HG03175 (cell line): Measurements from ENCODE around the gene GLI1.
"Not testable (repeated sequence)": the region's sequence is repeated elsewhere in the genome, so short reads cannot be mapped to it uniquely, and the experiment has no call there.

Experiments used
- ATAC-seq: cut with Tn5 transposase; IDR thresholded peaks from one replicate; pipeline ENCODE4 v1.9.1; 2021; ENCODE audit warnings: mild to moderate bottlenecking, moderate library complexity; ENCODE audit not compliant: unreplicated experiment

GLI1 gene

DNA sequence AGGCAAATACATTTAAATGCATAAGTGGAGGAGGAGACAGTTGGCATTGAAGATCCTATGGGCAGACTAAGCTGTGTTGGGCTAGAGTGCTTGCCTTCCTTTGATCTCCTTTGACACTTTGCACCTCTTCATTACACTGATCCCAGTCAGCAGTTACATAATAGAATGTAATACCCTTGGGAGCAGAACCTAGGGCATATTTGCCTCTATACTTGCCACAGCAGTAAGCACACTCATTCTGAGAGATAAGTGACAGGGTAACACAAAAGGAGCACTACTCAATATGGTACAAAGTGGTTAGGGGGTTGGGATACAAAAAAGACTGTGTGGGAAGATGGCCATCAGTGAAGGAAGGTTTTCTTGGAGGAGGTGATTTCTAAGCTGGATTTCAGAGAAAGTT, 37.2 kb downstream of the GLI1 start:
- ATAC-seq, result no peak

DNA sequence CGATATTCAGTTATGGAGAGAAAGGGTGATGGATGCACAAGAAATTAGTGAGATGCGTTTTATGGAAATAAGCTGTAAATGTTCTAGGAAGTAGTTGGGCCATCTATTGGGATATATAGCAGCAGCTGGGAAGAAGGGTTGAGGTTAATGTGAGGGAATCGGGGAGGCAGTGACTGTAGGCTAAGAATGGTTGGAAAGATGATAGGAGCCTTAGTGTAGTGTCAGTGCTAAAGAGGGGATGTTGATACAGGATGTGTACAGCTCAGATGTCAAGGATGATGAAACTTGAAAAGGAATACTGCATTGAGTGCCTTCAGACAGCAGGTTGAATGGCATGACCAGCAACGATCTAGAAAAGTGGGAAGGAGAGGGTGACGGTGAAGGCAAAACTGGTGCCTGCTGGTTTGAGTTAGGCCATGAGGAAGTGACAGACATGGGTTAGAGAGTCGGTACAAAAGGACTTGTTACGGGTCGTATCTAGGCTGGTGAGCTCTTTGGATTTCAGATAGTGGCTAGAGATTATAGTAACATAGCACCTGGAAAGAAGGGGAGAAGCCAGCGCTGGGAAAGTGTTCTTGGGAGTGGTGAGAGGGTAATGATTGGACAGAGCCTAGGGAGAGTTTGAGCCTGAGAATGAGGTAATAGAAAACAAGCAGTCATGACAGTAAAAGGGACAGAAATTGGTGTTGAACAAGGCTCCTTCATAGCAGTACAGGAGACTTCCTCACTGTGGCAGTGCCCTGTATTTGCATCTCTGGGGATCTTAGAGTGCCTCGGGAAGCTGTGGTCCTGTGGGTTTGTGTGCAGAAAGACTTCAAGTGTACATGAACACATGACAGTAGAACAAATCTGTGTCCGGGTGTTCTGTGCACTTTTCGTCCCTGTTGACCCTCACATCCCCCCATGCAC, 37.9 kb downstream of the GLI1 start:
- ATAC-seq, result no peak

DNA sequence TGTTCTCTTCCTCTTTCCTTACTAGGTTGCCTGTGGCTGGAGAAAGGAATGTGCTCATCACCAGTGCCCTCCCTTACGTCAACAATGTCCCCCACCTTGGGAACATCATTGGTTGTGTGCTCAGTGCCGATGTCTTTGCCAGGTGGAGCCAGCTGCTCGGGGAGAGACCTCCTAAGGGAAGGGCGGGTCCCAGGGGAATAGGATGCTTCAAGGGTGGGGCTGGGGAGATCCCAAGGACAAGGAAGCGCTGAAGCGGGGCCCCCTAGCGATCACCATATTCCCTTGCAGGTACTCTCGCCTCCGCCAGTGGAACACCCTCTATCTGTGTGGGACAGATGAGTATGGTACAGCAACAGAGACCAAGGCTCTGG, 38.5 kb downstream of the GLI1 start:
- no peak for ATAC-seq

DNA sequence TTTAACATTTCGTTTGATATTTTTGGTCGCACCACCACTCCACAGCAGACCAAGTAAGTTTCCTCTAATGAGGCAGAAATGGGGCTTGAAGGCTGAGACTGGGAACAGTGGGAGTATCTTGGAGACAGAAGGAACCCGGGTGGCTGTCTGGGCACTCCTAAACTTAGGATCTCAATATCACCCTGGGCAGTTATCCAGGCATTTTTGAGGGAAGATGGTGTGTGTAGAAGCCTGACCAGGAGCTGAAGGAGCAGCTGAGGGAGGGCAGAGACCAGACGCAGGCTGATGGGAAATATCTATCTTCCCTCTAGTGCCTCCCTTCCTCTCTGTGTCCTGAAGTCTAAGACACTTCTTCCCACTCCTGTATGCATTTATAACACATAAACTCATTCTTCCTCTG, 39.0 kb downstream of the GLI1 start:
- ATAC-seq, result no peak

DNA sequence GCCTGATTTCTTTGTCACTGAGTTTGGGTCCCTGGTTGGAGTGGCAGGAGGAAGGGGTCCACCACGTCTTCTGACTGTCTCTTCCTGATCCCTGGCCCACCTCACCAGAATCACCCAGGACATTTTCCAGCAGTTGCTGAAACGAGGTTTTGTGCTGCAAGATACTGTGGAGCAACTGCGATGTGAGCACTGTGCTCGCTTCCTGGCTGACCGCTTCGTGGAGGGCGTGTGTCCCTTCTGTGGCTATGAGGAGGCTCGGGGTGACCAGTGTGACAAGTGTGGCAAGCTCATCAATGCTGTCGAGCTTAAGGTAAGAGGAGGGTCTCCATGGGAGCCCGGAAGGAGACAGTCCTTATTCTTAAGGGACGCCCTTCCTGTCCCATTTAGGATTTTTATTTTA, 40.6 kb downstream of the GLI1 start:
- ATAC-seq, result no peak

DNA sequence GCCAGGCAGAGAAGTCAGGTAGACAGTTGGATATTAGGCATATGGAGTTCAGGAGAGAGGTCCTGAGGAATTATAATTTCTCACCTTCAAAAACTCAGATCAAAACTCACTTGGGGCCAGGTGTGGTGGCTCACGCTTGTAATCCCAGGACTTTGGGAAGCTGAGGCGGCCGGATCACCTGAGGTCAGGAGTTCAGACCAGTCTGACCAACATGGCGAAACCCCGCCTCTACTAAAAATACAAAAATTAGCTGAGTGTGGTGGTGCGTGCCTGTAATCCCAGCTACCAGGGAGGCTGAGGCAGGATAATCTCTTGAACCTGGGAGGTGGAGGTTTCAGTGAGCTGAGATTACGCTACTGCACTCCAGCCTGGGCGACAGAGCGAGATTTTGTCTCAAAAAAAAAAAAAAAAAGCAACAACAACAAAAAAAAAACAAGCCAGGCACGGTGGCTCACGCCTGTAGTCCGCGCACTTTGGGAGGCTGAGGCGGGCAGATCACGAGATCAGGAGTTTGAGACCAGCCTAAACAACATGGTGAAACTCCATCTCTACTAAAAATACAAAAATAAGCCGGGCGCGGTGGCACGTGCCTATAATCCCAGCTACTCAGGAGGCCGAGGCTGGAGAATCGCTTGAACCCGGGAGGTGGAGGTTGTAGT, 42.9 kb downstream of the GLI1 start:
- ATAC-seq, result not testable (repeated sequence)

DNA sequence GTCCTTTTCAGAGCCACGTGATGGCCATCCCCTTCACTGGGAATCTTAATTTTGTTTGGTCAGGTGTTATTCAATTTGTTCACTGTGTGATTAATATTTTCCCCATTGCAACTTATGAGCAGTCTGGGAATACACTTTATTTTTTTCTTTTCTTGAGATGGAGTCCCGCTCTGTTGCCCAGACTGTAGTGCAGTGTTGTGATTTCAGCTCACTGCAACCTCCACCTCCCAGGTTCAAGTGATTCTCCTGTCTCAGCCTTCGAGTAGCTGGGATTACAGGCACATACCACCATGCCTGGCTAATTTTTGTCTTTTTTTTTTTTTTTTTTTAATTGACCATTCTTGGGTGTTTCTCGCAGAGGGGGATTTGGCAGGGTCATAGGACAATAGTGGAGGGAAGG, 47.0 kb downstream of the GLI1 start:
- not testable (repeated sequence) for ATAC-seq

DNA sequence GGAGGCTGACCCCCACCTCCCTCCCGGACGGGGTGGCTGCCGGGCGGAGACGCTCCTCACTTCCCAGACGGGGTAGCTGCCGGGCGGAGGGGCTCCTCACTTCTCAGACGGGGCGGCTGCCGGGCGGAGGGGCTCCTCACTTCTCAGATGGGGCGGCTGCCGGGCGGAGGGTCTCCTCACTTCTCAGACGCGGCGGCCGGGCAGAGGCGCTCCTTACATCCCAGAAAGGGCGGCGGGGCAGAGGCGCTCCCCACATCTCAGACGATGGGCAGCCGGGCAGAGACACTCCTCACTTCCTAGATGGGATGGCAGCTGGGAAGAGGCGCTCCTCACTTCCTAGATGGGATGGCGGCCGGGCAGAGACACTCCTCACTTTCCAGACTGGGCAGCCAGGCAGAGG, 48.2 kb downstream of the GLI1 start:
- ATAC-seq, result not testable (repeated sequence)

DNA sequence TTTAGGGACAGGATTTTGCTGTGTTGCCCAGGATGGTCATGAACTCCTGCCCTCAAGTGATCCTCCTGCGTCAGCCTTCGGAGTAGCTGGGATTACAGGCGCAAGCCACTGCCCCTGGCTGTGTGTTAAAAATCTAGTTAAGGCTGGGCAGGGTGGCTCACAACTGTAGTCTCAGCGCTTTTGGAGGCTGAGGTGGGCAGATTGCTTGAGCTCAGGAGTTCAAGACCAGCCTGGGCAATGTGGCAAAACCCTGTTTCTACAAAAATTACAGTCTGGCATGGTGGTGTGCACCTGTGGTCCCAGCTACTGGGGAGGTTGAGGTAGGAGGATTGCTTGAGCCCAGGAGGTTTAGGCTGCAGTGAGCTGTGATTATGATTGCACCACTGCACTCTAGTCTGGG, 51.6 kb downstream of the GLI1 start:
- ATAC-seq, result no peak

DNA sequence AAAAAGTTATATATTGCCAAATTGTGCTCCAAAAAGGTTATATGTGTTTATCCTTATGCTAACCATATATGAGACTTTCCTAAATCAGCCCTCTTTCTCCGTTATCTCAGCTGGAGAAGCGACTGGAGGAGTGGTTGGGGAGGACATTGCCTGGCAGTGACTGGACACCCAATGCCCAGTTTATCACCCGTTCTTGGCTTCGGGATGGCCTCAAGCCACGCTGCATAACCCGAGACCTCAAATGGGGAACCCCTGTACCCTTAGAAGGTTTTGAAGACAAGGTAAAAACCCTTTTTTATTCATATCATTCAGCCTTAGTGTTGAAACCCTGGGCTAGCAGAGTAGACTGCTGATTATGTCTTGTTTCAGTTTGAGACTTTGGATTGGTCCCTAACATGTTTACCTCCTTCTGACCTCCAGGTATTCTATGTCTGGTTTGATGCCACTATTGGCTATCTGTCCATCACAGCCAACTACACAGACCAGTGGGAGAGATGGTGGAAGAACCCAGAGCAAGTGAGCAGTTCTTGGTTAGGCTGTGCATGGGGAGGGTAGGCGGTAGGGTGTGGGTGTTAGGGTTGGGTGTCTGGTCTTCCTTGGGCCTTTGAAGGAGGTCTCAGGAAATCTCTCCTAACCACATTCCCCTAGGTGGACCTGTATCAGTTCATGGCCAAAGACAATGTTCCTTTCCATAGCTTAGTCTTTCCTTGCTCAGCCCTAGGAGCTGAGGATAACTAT, 52.2 kb downstream of the GLI1 start:
- no peak for ATAC-seq

DNA sequence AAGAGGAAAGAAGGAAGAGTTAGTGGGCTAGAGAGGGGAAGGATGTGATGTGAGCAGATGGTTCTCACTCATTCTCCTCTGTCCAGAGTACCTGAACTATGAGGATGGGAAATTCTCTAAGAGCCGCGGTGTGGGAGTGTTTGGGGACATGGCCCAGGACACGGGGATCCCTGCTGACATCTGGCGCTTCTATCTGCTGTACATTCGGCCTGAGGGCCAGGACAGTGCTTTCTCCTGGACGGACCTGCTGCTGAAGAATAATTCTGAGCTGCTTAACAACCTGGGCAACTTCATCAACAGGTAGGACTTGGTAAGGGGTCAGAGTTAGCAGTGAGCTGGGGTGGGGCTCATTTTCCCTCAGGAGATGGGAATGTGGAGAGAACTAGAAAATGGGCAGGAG, 53.1 kb downstream of the GLI1 start:
- ATAC-seq, result no peak

DNA sequence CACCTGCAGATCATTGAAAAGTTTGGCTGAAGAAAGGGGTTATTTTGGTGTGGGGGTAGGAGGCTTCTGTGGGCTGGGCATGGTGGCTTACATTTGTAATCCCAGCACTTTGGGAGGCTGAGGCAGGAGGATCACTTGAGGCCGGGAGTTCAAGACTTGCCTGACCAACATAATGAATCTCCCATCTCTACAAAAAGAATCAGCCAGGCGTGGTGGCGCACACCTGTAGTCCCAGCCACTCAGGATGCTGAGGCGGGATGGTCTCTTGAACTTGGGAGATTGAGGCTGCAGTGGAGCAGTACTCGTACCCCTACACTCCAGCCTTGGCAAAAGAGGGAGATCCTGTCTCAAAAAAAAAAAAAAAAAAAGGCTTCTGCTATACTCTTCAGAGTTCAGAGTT, 53.7 kb downstream of the GLI1 start:
- ATAC-seq, result no peak

DNA sequence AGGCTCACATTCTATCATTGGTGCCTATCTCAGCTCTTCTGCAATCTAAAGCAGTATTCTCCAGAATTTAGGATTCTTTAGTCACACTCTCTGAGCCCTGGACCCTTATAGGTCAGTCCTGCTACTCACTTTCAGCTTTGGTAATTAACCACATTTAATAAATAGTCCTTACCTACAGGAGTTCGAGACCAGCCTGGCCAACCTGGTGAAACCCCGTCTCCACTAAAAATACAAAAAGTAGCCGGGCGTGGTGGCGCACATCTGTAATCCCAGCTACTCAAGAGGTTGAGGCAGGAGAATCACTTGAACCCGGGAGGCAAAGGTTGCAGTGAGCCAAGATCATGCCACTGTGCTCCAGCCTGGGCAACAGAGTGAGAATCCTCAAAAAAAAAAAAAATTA, 54.1 kb downstream of the GLI1 start:
- ATAC-seq, result not testable (repeated sequence)

DNA sequence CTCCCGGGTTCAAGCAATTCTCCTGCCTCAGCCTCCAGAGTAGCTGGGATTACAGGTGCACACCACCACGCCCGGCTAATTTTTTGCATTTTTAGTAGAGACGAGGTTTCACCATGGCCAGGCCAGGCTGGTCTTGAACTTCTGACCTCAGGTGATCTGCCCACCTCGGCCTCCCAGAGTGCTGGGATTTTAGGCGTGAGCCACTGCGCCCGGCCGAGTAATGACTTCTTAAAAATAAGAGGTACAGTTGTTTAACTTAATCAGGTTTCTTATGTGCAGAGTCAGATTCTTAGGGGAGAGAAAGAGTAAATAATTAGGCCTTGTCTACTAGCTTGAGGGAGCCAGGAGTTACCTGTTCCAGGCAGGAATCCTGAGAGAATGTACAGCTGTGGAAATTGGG, 54.7 kb downstream of the GLI1 start:
- not testable (repeated sequence) for ATAC-seq

DNA sequence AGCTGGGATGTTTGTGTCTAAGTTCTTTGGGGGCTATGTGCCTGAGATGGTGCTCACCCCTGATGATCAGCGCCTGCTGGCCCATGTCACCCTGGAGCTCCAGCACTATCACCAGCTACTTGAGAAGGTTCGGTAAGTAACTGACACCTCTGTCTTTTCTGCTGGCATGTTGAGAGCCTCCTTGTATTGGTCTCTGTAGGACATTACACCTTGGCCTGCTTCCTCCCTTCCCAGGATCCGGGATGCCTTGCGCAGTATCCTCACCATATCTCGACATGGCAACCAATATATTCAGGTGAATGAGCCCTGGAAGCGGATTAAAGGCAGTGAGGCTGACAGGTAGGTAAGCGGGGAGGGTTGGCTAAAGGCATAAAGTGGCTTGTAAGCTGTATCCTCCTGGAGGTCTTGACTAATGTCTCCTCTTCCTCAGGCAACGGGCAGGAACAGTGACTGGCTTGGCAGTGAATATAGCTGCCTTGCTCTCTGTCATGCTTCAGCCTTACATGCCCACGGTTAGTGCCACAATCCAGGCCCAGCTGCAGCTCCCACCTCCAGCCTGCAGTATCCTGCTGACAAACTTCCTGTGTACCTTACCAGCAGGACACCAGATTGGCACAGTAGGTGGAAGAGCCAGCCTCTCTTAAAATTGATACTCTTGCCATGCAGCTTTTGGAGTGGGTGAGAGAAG, 55.3 kb downstream of the GLI1 start:
- no peak for ATAC-seq

DNA sequence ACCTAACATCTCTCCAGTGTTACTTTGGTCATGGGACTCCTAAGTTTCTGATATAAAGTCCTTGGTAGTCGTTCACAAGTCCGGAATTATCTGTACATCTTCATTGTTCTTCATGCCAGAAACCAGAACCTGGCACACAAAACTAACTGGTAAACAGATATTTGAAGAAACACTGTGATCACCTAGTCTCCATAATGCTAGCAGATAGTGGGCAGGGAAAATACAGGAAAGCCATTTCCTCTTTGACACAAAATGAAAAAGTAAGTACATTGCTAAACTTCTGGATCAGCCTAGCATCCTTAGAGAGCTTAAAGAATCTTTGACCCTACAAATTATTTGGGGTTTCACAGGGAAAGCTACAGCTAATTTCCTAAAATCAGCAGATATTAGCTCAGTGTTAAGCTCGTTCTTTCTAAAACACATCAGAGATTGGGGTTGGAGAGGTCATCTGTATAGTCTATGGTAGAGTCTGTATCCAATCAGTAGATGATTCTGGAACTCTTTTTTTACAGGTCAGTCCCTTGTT, 55.9 kb downstream of the GLI1 start:
- no peak for ATAC-seq

DNA sequence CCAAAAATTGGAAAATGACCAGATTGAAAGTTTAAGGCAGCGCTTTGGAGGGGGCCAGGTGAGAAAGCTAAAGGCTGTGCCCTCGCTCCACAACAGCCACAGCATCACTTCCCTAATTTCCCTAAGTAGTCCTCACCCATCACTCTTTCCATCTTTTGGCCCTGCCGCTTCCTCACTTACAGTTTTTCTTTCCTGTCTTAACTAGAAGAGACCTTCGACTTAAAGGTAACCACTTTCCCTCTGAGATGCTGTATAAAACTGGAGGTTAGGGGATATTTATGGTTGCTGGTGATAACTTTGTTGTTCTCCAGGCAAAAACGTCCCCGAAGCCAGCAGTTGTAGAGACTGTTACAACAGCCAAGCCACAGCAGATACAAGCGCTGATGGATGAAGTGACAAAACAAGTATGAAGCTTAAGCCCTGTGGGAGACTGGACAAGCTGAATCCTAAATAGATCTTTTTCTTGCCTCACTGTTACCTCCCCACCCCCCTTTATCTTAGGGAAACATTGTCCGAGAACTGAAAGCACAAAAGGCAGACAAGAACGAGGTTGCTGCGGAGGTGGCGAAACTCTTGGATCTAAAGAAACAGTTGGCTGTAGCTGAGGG, 56.5 kb downstream of the GLI1 start:
- no peak for ATAC-seq

DNA sequence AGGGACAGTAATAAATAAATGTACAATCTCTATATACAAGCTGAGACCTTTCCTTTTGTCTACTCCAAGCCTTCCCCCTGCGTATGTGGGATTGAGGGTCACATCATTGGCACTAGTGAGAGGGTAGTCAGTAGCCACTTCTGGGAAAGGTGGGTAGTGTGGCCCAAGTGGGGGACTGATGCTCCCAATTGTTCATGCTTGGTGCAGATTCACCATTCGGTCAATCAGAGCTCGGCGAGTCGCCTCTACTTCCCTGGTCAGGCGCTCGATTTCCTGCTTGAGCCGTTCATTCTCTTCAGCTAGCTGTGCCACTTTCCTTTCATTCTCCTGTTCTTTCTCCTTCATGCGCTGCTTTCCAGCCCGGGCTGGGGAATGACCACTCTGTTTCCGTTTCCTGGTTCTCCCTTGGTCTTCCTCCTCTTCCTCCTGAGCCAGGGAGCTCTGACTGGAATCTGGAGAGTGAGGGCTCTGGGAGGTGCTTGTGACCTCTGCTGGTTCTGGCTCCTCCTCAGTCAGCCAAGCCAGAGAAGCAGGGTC, 57.1 kb downstream of the GLI1 start:
- ATAC-seq, result no peak

DNA sequence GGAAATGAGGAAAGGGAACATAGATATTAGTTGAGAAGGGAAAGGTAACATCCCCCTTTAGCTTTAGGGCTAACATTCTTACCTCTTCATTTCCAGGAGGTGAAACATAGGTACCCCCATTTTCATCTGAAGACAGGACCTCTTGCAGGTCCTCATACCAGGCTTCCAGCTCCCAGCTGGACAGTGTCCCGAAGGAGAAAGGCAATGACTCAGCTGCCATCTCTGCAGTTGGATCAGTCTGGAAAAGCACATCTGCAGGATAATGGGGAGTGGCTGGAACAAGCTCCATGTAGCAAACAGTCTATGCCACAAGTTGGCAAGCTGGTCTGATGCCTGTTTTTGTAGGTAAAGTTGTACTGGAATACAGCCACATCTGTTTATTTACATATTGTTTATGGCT, 57.6 kb downstream of the GLI1 start:
- ATAC-seq, result no peak

DNA sequence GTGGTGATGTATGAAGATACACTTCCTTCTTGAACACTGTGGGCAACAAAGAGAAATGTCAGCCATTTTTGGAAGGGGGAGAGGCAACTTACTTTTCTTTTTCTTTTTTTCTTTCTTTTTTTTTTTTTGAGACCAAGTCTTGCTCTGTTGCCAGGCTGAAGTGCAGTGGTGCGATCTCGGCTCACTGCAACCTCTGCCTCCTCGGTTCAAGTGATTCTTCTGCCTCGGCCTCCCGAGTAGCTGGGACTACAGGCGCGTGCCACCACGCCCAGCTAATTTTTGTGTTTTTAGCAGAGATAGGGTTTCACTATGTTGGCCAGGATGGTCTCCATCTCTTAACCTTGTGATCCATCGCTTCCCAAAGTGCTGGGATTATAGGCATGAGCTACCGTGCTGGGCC, 58.1 kb downstream of the GLI1 start:
- ATAC-seq, result not testable (repeated sequence)
